Mucosa of rectum (tissue), 2 donors: Measurements from ENCODE around the gene TMEM209.
"Not testable (repeated sequence)": the region's sequence is repeated elsewhere in the genome, so short reads cannot be mapped to it uniquely, and the experiment has no call there.

ENCODE experiments used
- H3K27ac ChIP-seq, 2 donors: one replicate each; pipeline ENCODE4 v1.7.0; 2013; ENCODE audit warnings: inconsistent platforms in 2 of 2, low read depth in 2 of 2, low read length in 2 of 2
- H3K27me3 ChIP-seq, 2 donors: one replicate each; pipeline ENCODE4 v1.7.0; 2013; ENCODE audit warnings: low read length in 2 of 2; ENCODE audit not compliant: control insufficient read depth in 2 of 2, insufficient read depth in 2 of 2
- H3K36me3 ChIP-seq, 2 donors: one replicate each; pipeline ENCODE4 v1.7.0; 2013; ENCODE audit warnings: low read length in 2 of 2; ENCODE audit not compliant: control insufficient read depth in 2 of 2, insufficient read depth in 2 of 2
- H3K4me1 ChIP-seq, 2 donors: one replicate each; pipeline ENCODE4 v1.7.0; 2013; ENCODE audit warnings: low read length in 2 of 2, mild to moderate bottlenecking in 1 of 2; ENCODE audit not compliant: control insufficient read depth in 2 of 2, insufficient read depth in 2 of 2
- H3K4me3 ChIP-seq, 2 donors: one replicate each; pipeline ENCODE4 v1.7.0; 2013; ENCODE audit warnings: low read length in 2 of 2
- H3K9ac ChIP-seq, 2 donors: one replicate each; pipeline ENCODE4 v1.7.0; 2013; ENCODE audit warnings: low read length in 2 of 2, low read depth in 1 of 2, mild to moderate bottlenecking in 1 of 2
- H3K9me3 ChIP-seq, 2 donors: one replicate each; pipeline ENCODE4 v1.7.0; 2013; ENCODE audit warnings: low read length in 2 of 2; ENCODE audit not compliant: control insufficient read depth in 2 of 2
- donor health status: healthy.
- donor health status: Normal muscosa, but diverticular disease.

Gene TMEM209

GRCh38 chr7:130131191-130131834, 73.9 kb downstream of the TMEM209 start:
- Histone ChIP-seq H3K27me3 (no peaks in the 10 kb centered on the region), H3K36me3 (peaks cover 29% of the 10 kb centered on the region in 2 donors), H3K4me1 (peaks cover 0 to 8% of the 10 kb centered on the region in 2 donors), H3K9me3 (no peaks in the 10 kb centered on the region), H3K4me3 (no peak overlapping the region), H3K9ac (no peak overlapping the region), H3K27ac (no peak overlapping the region)

- Histone ChIP-seq H3K9me3 (no peaks in the 10 kb centered on the region), H3K4me1 (peaks cover 0 to 8% of the 10 kb centered on the region in 2 donors), H3K36me3 (peaks cover 35 to 39% of the 10 kb centered on the region in 2 donors), H3K27ac (no peak overlapping the region), H3K27me3 (no peaks in the 10 kb centered on the region), H3K4me3 (no peak overlapping the region), H3K9ac (no peak overlapping the region)
Measured at GRCh38 chr7:130129011-130129411, 76.2 kb downstream of the TMEM209 start.

- Histone ChIP-seq H3K9ac (no peak overlapping the region), H3K4me1 (peaks cover 0 to 8% of the 10 kb centered on the region in 2 donors)
Measured at GRCh38 chr7:130127821-130128317, 77.3 kb downstream of the TMEM209 start.

GRCh38 chr7:130127404-130127803, 77.8 kb downstream of the TMEM209 start:
- Histone ChIP-seq H3K27me3 (no peaks in the 10 kb centered on the region), H3K36me3 (peaks cover 42 to 43% of the 10 kb centered on the region in 2 donors), H3K27ac (no peak overlapping the region), H3K9ac (no peak overlapping the region), H3K9me3 (no peaks in the 10 kb centered on the region), H3K4me3 (no peak overlapping the region), H3K4me1 (peaks cover 0 to 8% of the 10 kb centered on the region in 2 donors)

More at GRCh38 chr7:130127821-130128317, 77.3 kb downstream of the TMEM209 start:
- peaks cover 39 to 41% of the 10 kb centered on the region in 2 donors for H3K36me3 ChIP-seq
- H3K4me3 ChIP-seq: no peak overlapping the region
- H3K27me3 ChIP-seq: no peaks in the 10 kb centered on the region
- no peaks in the 10 kb centered on the region for H3K9me3 ChIP-seq
- no peak overlapping the region for H3K27ac ChIP-seq

GRCh38 chr7:130126840-130127239, 78.4 kb downstream of the TMEM209 start:
- not testable (repeated sequence) for H3K4me1 ChIP-seq, H3K9me3 ChIP-seq, H3K27me3 ChIP-seq, H3K4me3 ChIP-seq, H3K27ac ChIP-seq, H3K9ac ChIP-seq
- H3K36me3 ChIP-seq: peaks cover 43 to 48% of the 10 kb centered on the region in 2 donors

GRCh38 chr7:130124711-130125110, 80.5 kb downstream of the TMEM209 start:
- no peak overlapping the region for H3K27ac ChIP-seq
- no peaks in the 10 kb centered on the region for H3K27me3 ChIP-seq
- peaks cover 41 to 49% of the 10 kb centered on the region in 2 donors for H3K36me3 ChIP-seq
- no peak overlapping the region for H3K9ac ChIP-seq
- H3K4me3 ChIP-seq: no peak overlapping the region
- H3K4me1 ChIP-seq: peaks cover 0 to 8% of the 10 kb centered on the region in 2 donors
- no peaks in the 10 kb centered on the region for H3K9me3 ChIP-seq

GRCh38 chr7:130123501-130123900, 81.7 kb downstream of the TMEM209 start:
- Histone ChIP-seq H3K4me3 (no peak overlapping the region), H3K27me3 (no peaks in the 10 kb centered on the region), H3K9me3 (no peaks in the 10 kb centered on the region), H3K4me1 (peaks cover 0 to 8% of the 10 kb centered on the region in 2 donors), H3K27ac (no peak overlapping the region), H3K36me3 (peaks cover 35 to 44% of the 10 kb centered on the region in 2 donors), H3K9ac (no peak overlapping the region)

GRCh38 chr7:130118801-130119200, 86.4 kb downstream of the TMEM209 start:
- no peak overlapping the region for H3K4me3 ChIP-seq
- H3K9me3 ChIP-seq: no peaks in the 10 kb centered on the region
- no peak overlapping the region for H3K27ac ChIP-seq
- peaks cover 22 to 28% of the 10 kb centered on the region in 2 donors for H3K36me3 ChIP-seq
- peaks cover 0 to 9% of the 10 kb centered on the region in 2 donors for H3K4me1 ChIP-seq
- H3K9ac ChIP-seq: no peak overlapping the region
- no peaks in the 10 kb centered on the region for H3K27me3 ChIP-seq

GRCh38 chr7:130118294-130118693, 86.9 kb downstream of the TMEM209 start:
- Histone ChIP-seq H3K9ac (no peak overlapping the region), H3K36me3 (peaks cover 22 to 27% of the 10 kb centered on the region in 2 donors), H3K27me3 (no peaks in the 10 kb centered on the region), H3K4me3 (no peak overlapping the region), H3K9me3 (no peaks in the 10 kb centered on the region), H3K27ac (no peak overlapping the region), H3K4me1 (peaks cover 2 to 14% of the 10 kb centered on the region in 2 donors)

GRCh38 chr7:130114776-130115175, 90.4 kb downstream of the TMEM209 start:
- H3K4me3 ChIP-seq: no peak overlapping the region
- H3K4me1 ChIP-seq: peaks cover 9 to 18% of the 10 kb centered on the region in 2 donors
- no peak overlapping the region for H3K9ac ChIP-seq
- H3K36me3 ChIP-seq: no peaks in the 10 kb centered on the region
- H3K9me3 ChIP-seq: no peaks in the 10 kb centered on the region
- no peaks in the 10 kb centered on the region for H3K27me3 ChIP-seq
- H3K27ac ChIP-seq: no peak overlapping the region
